ENCODE data around the gene ANO2. TPM values are rescaled to one million over a fixed set of nuclear protein-coding genes. Genes with fewer than 3 reads are reported as not detected.

Gene ANO2
- total and polyA plus RNA-seq, 2 donors (not counting 3 experiments of a cell fraction or from before 2014, with no cell fraction given) = 15.4 to 65.0 TPM

DNA sequence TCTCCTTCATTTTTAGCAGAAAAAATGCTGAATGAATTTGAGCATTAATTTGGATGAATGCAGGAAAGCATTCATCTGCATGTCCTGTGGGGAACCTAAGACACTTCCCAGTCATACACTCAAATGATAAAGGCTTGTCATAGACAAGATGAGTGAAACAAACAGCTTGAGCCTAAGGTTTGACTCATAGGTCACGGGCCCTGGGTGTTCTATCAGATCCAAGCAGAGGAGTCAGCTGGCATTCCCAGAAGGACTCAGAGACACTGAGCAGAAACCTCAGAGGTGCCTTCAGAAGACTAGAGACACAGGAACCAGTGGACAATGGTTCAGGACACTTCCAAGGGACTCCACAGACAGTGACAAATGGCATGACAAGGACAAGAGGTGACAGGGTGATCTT lies 329.3 kb downstream of the ANO2 start:
- Histone ChIP-seq H3K36me3 (ENCODE audit: control insufficient read depth in 2 of 2, extremely low read depth in 1 of 2, insufficient read depth in 2 of 2, low read length in 2 of 2) (peaks cover 5 to 12% of the 10 kb centered on the region in 2 experiments), H3K9me1 (replicated peaks; ENCODE audit: control insufficient read depth, extremely low read depth, insufficient read depth, low read length) (no peaks in the 10 kb centered on the region), H3K4me1 (ENCODE audit: control insufficient read depth, extremely low read depth, insufficient read depth, low read length) (peaks cover 3% of the 10 kb centered on the region), H3K9me3 (replicated peaks; ENCODE audit: control insufficient read depth, insufficient read depth, low read length) (no peaks in the 10 kb centered on the region), H3K79me2 (ENCODE audit: control insufficient read depth, insufficient read depth, low read length) (no peaks in the 10 kb centered on the region), H3K27ac (ENCODE audit: insufficient read depth, low read depth, low read length) (no peak overlapping the region), H4K20me1 (replicated peaks; ENCODE audit: control insufficient read depth, extremely low read depth, insufficient read depth, low read length) (no peaks in the 10 kb centered on the region), H2AFZ (ENCODE audit: low read depth, low read length) (no peak overlapping the region), H3K4me2 (ENCODE audit: insufficient read depth, low read length) (no peak overlapping the region), H3K9ac (replicated peaks; ENCODE audit: extremely low read depth, insufficient read depth, low read length) (no peak overlapping the region), H3K27me3 (ENCODE audit: control insufficient read depth in 2 of 2, insufficient read depth in 2 of 2, low read length in 2 of 2) (no peaks in the 10 kb centered on the region), H3K4me3 (replicated peaks in 1 of 3; ENCODE audit: insufficient read depth in 1 of 3, low read depth in 1 of 3, low read length in 3 of 3) (no peak overlapping the region)
- intact Hi-C loops (cut with micrococcal nuclease) = no loop called here
- FAIRE-seq = no peak
- POLR2A ChIA-PET = no interaction called here
- dilution Hi-C loops (cut with MboI; ENCODE audit: extremely low pct_ligation_motif_present, low sequenced_read_pairs) = no loop called here
- BruUV-seq (replicated peaks) = no TSS peak
- no peak for DNase-seq (ENCODE audit: low read depth, low spot score)
- TF ChIP-seq POLR2A (IDR thresholded peaks at IDR 0.05; ENCODE audit: low read depth, low read length) (no peak), EZH2 (IDR thresholded peaks at IDR 0.05; ENCODE audit: borderline replicate concordance, low read depth, low read length, severe bottlenecking) (no peak), POLR2AphosphoS5 (IDR thresholded peaks at IDR 0.05; ENCODE audit: insufficient read depth, low read depth, low read length) (no peak), MYC (IDR thresholded peaks at IDR 0.05; ENCODE audit: low read depth, low read length) (no peak), JUN (IDR thresholded peaks at IDR 0.05; ENCODE audit: borderline replicate concordance, insufficient read depth, insufficient read length, low read depth) (no peak), GATA2 (IDR thresholded peaks at IDR 0.05; ENCODE audit: insufficient read depth, insufficient read length, low read depth, low read length) (no peak), FOS (IDR thresholded peaks at IDR 0.05; ENCODE audit: borderline replicate concordance, insufficient read depth, low read length) (no peak)
- TF ChIP-seq, protein P1, sequence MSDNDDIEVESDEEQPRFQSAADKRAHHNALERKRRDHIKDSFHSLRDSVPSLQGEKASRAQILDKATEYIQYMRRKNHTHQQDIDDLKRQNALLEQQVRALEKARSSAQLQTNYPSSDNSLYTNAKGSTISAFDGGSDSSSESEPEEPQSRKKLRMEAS (IDR thresholded peaks at IDR 0.05; ENCODE audit: insufficient read depth, insufficient read length) = no peak
- TF ChIP-seq, protein P2, sequence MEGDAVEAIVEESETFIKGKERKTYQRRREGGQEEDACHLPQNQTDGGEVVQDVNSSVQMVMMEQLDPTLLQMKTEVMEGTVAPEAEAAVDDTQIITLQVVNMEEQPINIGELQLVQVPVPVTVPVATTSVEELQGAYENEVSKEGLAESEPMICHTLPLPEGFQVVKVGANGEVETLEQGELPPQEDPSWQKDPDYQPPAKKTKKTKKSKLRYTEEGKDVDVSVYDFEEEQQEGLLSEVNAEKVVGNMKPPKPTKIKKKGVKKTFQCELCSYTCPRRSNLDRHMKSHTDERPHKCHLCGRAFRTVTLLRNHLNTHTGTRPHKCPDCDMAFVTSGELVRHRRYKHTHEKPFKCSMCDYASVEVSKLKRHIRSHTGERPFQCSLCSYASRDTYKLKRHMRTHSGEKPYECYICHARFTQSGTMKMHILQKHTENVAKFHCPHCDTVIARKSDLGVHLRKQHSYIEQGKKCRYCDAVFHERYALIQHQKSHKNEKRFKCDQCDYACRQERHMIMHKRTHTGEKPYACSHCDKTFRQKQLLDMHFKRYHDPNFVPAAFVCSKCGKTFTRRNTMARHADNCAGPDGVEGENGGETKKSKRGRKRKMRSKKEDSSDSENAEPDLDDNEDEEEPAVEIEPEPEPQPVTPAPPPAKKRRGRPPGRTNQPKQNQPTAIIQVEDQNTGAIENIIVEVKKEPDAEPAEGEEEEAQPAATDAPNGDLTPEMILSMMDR (IDR thresholded peaks at IDR 0.05; ENCODE audit: extremely low read depth in 1 of 2, insufficient read depth in 1 of 2, low read depth in 1 of 2, low read length in 2 of 2) = no peak
- CTCF ChIA-PET = interaction anchor here (2.2 kb wide), 1 partner anchor 10 kb away, joined by 9 read pairs; no protein-coding TSS in a partner anchor
